CD14-positive monocyte (primary cell): ENCODE measurements around the gene CRTC3. TPM values are rescaled to one million over a fixed set of nuclear protein-coding genes. Genes with fewer than 3 reads are reported as not detected.

Source experiments
- DNase-seq, 3 donors: peaks; one replicate each; pipeline ENCODE4 v3.0.0-alpha.2; 2011 to 2022
- H2AFZ ChIP-seq: 2 replicates; pipeline ENCODE4 v1.6.0; 2012; ENCODE audit warnings: mild to moderate bottlenecking, low read depth, low read length, inconsistent platforms; ENCODE audit not compliant: insufficient read depth, poor library complexity, severe bottlenecking
- H3K27ac ChIP-seq, 2 donors: 1 replicate in 1 of 2; 2 replicates in 1 of 2; pipeline ENCODE4 v1.5.1; 2012 to 2013; ENCODE audit warnings: low read length in 2 of 2, control low read depth in 1 of 2, inconsistent platforms in 1 of 2, low read depth in 1 of 2, mild to moderate bottlenecking in 1 of 2
- H3K27me3 ChIP-seq, 2 donors: one replicate each; pipeline versions ENCODE4 v1.6.0 to v1.6.1; 2011 to 2013; ENCODE audit warnings: low read length in 2 of 2; ENCODE audit not compliant: control insufficient read depth in 2 of 2, insufficient read depth in 2 of 2
- H3K36me3 ChIP-seq, 2 donors: replicated peaks in 1 of 2; 1 replicate in 1 of 2; 2 replicates in 1 of 2; pipeline versions ENCODE4 v1.5.1 to v1.6.1; 2012 to 2013; ENCODE audit warnings: low read length in 2 of 2, control low read depth in 1 of 2, inconsistent platforms in 1 of 2, mild to moderate bottlenecking in 1 of 2; ENCODE audit not compliant: insufficient read depth in 2 of 2, control insufficient read depth in 1 of 2
- H3K4me1 ChIP-seq, 2 donors: 1 replicate in 1 of 2; 2 replicates in 1 of 2; pipeline versions ENCODE4 v1.5.1 to v1.6.1; 2012 to 2013; ENCODE audit warnings: low read length in 2 of 2, control low read depth in 1 of 2, inconsistent platforms in 1 of 2, mild to moderate bottlenecking in 1 of 2, moderate library complexity in 1 of 2; ENCODE audit not compliant: insufficient read depth in 2 of 2, control insufficient read depth in 1 of 2
- H3K4me2 ChIP-seq: replicated peaks from 2 replicates; pipeline ENCODE3; 2012; ENCODE audit warnings: low read length, moderate library complexity, mild to moderate bottlenecking; ENCODE audit not compliant: poor library complexity, severe bottlenecking; ENCODE audit errors: extremely low read depth
- H3K4me3 ChIP-seq, 3 experiments: fragments of 200-600 bp in 1 of 3; sonication (generic) in 1 of 3; replicated peaks in 1 of 3; 1 replicate in 2 of 3; 2 replicates in 1 of 3; pipeline ENCODE4 v1.5.1; 2011 to 2013; ENCODE audit warnings: low read length in 3 of 3, mild to moderate bottlenecking in 3 of 3, control low read depth in 2 of 3, low read depth in 2 of 3, inconsistent platforms in 1 of 3, moderate library complexity in 1 of 3
- H3K79me2 ChIP-seq: 2 replicates; pipeline ENCODE4 v1.6.0; 2012; ENCODE audit warnings: mild to moderate bottlenecking, control low read depth, inconsistent platforms, low read length, moderate library complexity; ENCODE audit not compliant: insufficient read depth
- H3K9ac ChIP-seq: 2 replicates; pipeline ENCODE4 v1.6.0; 2017; ENCODE audit warnings: low read length, mild to moderate bottlenecking; ENCODE audit not compliant: insufficient read depth, poor library complexity, severe bottlenecking
- H3K9me3 ChIP-seq, 2 donors: replicated peaks in 1 of 2; 1 replicate in 1 of 2; 2 replicates in 1 of 2; pipeline versions ENCODE4 v1.5.1 to v1.6.1; 2012 to 2013; ENCODE audit warnings: low read length in 2 of 2, control low read depth in 1 of 2; ENCODE audit not compliant: control insufficient read depth in 1 of 2, insufficient read depth in 1 of 2
- H4K20me1 ChIP-seq: 2 replicates; pipeline ENCODE4 v1.6.0; 2012; ENCODE audit warnings: mild to moderate bottlenecking, low read length, control low read depth, moderate library complexity; ENCODE audit not compliant: insufficient read depth
- H3K27ac Mint-ChIP-seq, 7 donors: one replicate each; pipeline ENCODE4 v1.8.0; 2020; ENCODE audit warnings: mild to moderate bottlenecking in 7 of 7, mixed read lengths in 7 of 7, moderate library complexity in 6 of 7, inconsistent platforms in 2 of 7
- H3K27me3 Mint-ChIP-seq, 3 donors: one replicate each; pipeline ENCODE4 v1.8.0; 2021 to 2022; ENCODE audit warnings: low read depth in 3 of 3, mild to moderate bottlenecking in 3 of 3, mixed read lengths in 3 of 3, moderate library complexity in 3 of 3, inconsistent platforms in 1 of 3
- H3K36me3 Mint-ChIP-seq, 2 donors: one replicate each; pipeline ENCODE4 v1.8.0; 2020; ENCODE audit warnings: mixed read lengths in 2 of 2, inconsistent platforms in 1 of 2, mild to moderate bottlenecking in 1 of 2
- H3K4me1 Mint-ChIP-seq: one replicate; pipeline ENCODE4 v1.8.0; 2020; ENCODE audit warnings: mild to moderate bottlenecking, mixed read lengths
- H3K4me3 Mint-ChIP-seq, 2 donors: one replicate each; pipeline ENCODE4 v1.8.0; 2020; ENCODE audit warnings: mild to moderate bottlenecking in 2 of 2, mixed read lengths in 2 of 2, moderate library complexity in 1 of 2
- H3K9me3 Mint-ChIP-seq, 7 donors: one replicate each; pipeline ENCODE4 v1.8.0; 2020 to 2022; ENCODE audit warnings: mixed read lengths in 7 of 7, mild to moderate bottlenecking in 6 of 7, moderate library complexity in 6 of 7, inconsistent platforms in 2 of 7
- WGBS: methylation state at CpG from one replicate; pipeline ENCODE4 v1.1.5; 2013; ENCODE audit warnings: missing lambda C conversion rate; ENCODE audit not compliant: insufficient coverage; 5-methylcytosine and 5-hydroxymethylcytosine counted together
- intact Hi-C, 2 donors: fragments of 100-400 bp; cut with micrococcal nuclease; formaldehyde crosslinking; loops; one replicate each; pipeline versions ENCODE4 v1.15.0 to v1.15.1; 2023
- polyA plus RNA-seq, 3 donors: library from polyadenylated mRNA; depleted of rRNA in 1 of 3; unstranded in 2 of 3; stranded (reverse) in 1 of 3; fragments of 300-500 nt in 2 of 3; fragments of >200 nt in 1 of 3; fragmentation: Illumina TruSeq in 2 of 3; gene quantifications; 1 replicate in 2 of 3; 2 replicates in 1 of 3; pipeline ENCODE4 v1.2.3, GENCODE V29; 2012 to 2021
- TF ChIP-seq, protein P1 (sequence below): fragments of 200-600 bp; IDR thresholded peaks from one replicate; pipeline ENCODE4 v1.8.0; 2022; ENCODE audit warnings: antibody characterized with exemption, mild to moderate bottlenecking

The CRTC3 gene
- polyA plus RNA-seq, 3 donors = 6.0 to 25.4 (median 12.2) TPM

DNA sequence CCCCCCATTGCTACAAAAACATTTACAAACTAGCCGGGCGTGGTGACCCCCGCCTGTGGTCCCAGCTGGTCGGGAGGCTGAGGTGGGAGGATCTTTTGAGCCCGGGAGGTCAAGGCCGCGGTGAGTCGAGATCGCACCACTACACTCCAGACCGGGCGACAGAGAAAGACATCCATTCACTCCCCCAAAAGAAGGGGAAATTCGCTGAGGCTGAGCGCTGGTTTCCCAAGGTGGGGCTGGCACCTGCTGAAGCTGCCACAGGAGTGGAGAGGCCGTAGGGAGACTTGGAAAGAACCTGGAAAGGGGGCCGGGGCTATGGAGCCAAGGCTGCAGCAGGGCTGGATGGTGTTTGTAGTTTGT is 732 bp upstream of the CRTC3 start:
- H4K20me1 ChIP-seq = peaks cover 33% of the 10 kb centered on the region
- peaks cover 9 to 10% of the 10 kb centered on the region in 2 donors for H3K36me3 Mint-ChIP-seq
- H3K4me1 ChIP-seq = peaks cover 18 to 25% of the 10 kb centered on the region in 2 donors
- peak overlapping the region; percentile 75 to 90 for H3K4me3 Mint-ChIP-seq
- H3K27me3 ChIP-seq = no peaks in the 10 kb centered on the region
- peaks cover 5 to 14% (median 9%) of the 10 kb centered on the region in 3 donors for H3K27me3 Mint-ChIP-seq
- H3K4me2 ChIP-seq = peak overlapping the region; percentile 76
- peak overlapping the region; percentile 33 to 82 (median 50) for H3K4me3 ChIP-seq
- intact Hi-C loops = no loop called here
- DNase-seq = no peak
- H3K27ac Mint-ChIP-seq = peak overlapping the region in 3 of 7 donors; percentile 76 to 82 (median 76)
- H3K9ac ChIP-seq = peak overlapping the region; percentile 77
- H3K9me3 Mint-ChIP-seq = peaks cover 0 to 5% (median 0%) of the 10 kb centered on the region in 7 donors
- 85% methylated on average over 2 of the region's 15 CpGs for WGBS
- H3K79me2 ChIP-seq = peaks cover 35% of the 10 kb centered on the region
- H3K4me1 Mint-ChIP-seq = peaks cover 33% of the 10 kb centered on the region
- H3K27ac ChIP-seq = no peak overlapping the region
- H2AFZ ChIP-seq = peak overlapping the region; percentile 97
- no peaks in the 10 kb centered on the region for H3K36me3 ChIP-seq
- no peaks in the 10 kb centered on the region for H3K9me3 ChIP-seq
- TF ChIP-seq, protein P1, sequence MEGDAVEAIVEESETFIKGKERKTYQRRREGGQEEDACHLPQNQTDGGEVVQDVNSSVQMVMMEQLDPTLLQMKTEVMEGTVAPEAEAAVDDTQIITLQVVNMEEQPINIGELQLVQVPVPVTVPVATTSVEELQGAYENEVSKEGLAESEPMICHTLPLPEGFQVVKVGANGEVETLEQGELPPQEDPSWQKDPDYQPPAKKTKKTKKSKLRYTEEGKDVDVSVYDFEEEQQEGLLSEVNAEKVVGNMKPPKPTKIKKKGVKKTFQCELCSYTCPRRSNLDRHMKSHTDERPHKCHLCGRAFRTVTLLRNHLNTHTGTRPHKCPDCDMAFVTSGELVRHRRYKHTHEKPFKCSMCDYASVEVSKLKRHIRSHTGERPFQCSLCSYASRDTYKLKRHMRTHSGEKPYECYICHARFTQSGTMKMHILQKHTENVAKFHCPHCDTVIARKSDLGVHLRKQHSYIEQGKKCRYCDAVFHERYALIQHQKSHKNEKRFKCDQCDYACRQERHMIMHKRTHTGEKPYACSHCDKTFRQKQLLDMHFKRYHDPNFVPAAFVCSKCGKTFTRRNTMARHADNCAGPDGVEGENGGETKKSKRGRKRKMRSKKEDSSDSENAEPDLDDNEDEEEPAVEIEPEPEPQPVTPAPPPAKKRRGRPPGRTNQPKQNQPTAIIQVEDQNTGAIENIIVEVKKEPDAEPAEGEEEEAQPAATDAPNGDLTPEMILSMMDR = no peak

DNA sequence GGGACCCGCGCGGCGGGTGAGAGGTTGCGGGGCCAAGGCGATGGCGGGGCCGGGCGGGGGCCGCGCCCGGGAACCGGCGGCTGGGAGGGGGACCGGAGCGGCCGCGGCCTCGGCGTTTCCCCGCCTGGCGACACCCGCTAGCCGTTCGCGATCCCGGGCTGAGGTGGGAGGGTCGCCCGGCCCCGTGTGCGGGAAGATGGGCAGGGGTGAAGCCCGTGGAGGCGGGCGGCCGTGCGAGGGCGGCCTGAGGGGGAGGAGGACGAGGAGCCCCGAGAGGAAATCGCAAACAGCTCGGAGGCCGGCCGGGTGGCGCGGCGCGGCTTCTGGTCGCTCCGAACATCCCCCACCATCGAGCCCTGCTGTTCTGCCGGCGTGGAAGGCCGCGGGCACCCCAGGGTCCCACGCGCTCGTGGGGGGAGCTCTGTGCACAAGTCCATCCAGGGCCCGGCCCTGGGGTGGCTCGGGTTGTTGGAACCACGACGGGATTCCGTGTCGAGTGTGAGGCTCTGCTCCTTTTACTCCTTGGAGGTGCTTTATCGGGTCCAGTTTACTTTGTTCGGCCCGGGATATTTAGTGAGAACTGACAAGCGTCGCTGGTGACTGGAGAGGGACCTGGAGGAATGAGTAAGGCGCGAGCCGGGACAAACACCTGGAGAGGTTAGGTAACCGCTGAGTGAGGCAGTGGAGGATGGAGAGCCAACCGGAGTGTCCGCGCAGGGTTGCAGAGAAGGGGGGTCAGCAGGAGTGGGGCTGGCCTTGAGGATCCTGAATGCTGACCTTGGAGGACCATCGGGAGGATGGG is 728 bp downstream of the CRTC3 start:
- peak overlapping the region in 1 of 2 donors; percentile 73 for H3K27ac ChIP-seq
- no peaks in the 10 kb centered on the region for H3K36me3 ChIP-seq
- H3K27me3 ChIP-seq = no peaks in the 10 kb centered on the region
- H3K79me2 ChIP-seq = peaks cover 49% of the 10 kb centered on the region
- H3K4me3 Mint-ChIP-seq = peak overlapping the region; percentile 96 to 99
- H2AFZ ChIP-seq = peak overlapping the region; percentile 97
- peaks cover 10 to 13% of the 10 kb centered on the region in 2 donors for H3K36me3 Mint-ChIP-seq
- intact Hi-C loops = loop anchor here (10.0 kb wide), 2 partner anchors 64 to 74 kb away; no protein-coding TSS in a partner anchor
- peak in 2 of 3 donors; percentile 31 to 34 for DNase-seq
- H4K20me1 ChIP-seq = peaks cover 47% of the 10 kb centered on the region
- H3K9me3 ChIP-seq = no peaks in the 10 kb centered on the region
- peak overlapping the region; percentile 54 to 82 (median 70) for H3K4me3 ChIP-seq
- H3K9me3 Mint-ChIP-seq = peaks cover 0 to 5% (median 0%) of the 10 kb centered on the region in 7 donors
- peaks cover 18 to 25% of the 10 kb centered on the region in 2 donors for H3K4me1 ChIP-seq
- H3K27ac Mint-ChIP-seq = peak overlapping the region in 5 of 7 donors; percentile 27 to 89 (median 84)
- TF ChIP-seq, protein P1 = no peak
- H3K27me3 Mint-ChIP-seq = peaks cover 5 to 14% (median 6%) of the 10 kb centered on the region in 3 donors
- peaks cover 40% of the 10 kb centered on the region for H3K4me1 Mint-ChIP-seq
- WGBS = under 1% methylated on average over 75 of the region's 76 CpGs
- peak overlapping the region; percentile 77 for H3K9ac ChIP-seq
- peak overlapping the region; percentile 76 for H3K4me2 ChIP-seq
